ENCODE results near the gene SERPINB13.
"Not testable (repeated sequence)": the region's sequence is repeated elsewhere in the genome, so short reads cannot be mapped to it uniquely, and the experiment has no call there.

The SERPINB13 gene

GRCh38 chr18:63642668-63643356 is 55.7 kb downstream of the SERPINB13 start:
- ATAC-seq = not testable (repeated sequence)

- not testable (repeated sequence) for ATAC-seq
These were observed 57.0 kb downstream of the SERPINB13 start, which contains the start of gene SERPINB4 for GRCh38 chr18:63644142-63644541. TSS of gene SERPINB4 (minus strand) at chr18:63644256. CDS start at chr18:63643577, 679 bp downstream.

GRCh38 chr18:63644694-63645093 is 57.6 kb downstream of the SERPINB13 start:
- not testable (repeated sequence) for ATAC-seq

GRCh38 chr18:63646936-63647335 is 59.8 kb downstream of the SERPINB13 start:
- TF ChIP-seq POU6F1 (CRISPR knock-in tag; IDR thresholded peaks at IDR 0.05; ENCODE audit: borderline replicate concordance, low read depth) (no peak), PATZ1 (CRISPR knock-in tag; IDR thresholded peaks at IDR 0.05; ENCODE audit: borderline replicate concordance) (no peak), ZNF8 (CRISPR knock-in tag; IDR thresholded peaks at IDR 0.05) (no peak), ISL1 (CRISPR knock-in tag; IDR thresholded peaks at IDR 0.05) (no peak), ZFP3 (CRISPR knock-in tag; IDR thresholded peaks at IDR 0.05) (no peak), TOX (CRISPR knock-in tag; IDR thresholded peaks at IDR 0.05; ENCODE audit: borderline replicate concordance) (no peak), TSHZ2 (CRISPR knock-in tag; IDR thresholded peaks at IDR 0.05) (no peak), ZNF70 (CRISPR knock-in tag; IDR thresholded peaks at IDR 0.05) (no peak), TCF4 (CRISPR knock-in tag; IDR thresholded peaks at IDR 0.05; ENCODE audit: borderline replicate concordance) (no peak)
- no peak for ATAC-seq

GRCh38 chr18:63648241-63648640 is 61.1 kb downstream of the SERPINB13 start:
- no peak for ATAC-seq
- TF ChIP-seq TOX (CRISPR knock-in tag; IDR thresholded peaks at IDR 0.05; ENCODE audit: borderline replicate concordance) (no peak), GLIS3 (CRISPR knock-in tag; IDR thresholded peaks at IDR 0.05) (no peak), ZNF565 (CRISPR knock-in tag; conservative IDR thresholded peaks at IDR 0.05; ENCODE audit: low read depth) (no peak), ESRRG (CRISPR knock-in tag; IDR thresholded peaks at IDR 0.05) (no peak), TSHZ2 (CRISPR knock-in tag; IDR thresholded peaks at IDR 0.05) (no peak), CSRNP3 (CRISPR knock-in tag; IDR thresholded peaks at IDR 0.05) (no peak), CSDC2 (CRISPR knock-in tag; IDR thresholded peaks at IDR 0.05) (no peak), POU6F1 (CRISPR knock-in tag; IDR thresholded peaks at IDR 0.05; ENCODE audit: borderline replicate concordance, low read depth) (no peak), PATZ1 (CRISPR knock-in tag; IDR thresholded peaks at IDR 0.05; ENCODE audit: borderline replicate concordance) (no peak), ZNF8 (CRISPR knock-in tag; IDR thresholded peaks at IDR 0.05) (no peak), PPARA (CRISPR knock-in tag; IDR thresholded peaks at IDR 0.05; ENCODE audit: borderline replicate concordance) (no peak), RARB (CRISPR knock-in tag; IDR thresholded peaks at IDR 0.05) (no peak), ISL1 (CRISPR knock-in tag; IDR thresholded peaks at IDR 0.05) (no peak)

Measured in SK-N-SH treated with all-trans-retinoic acid at 6 μM for 48 hours (cell line).